T-helper 1 cell treated with Interleukin-12 subunit alpha and Interleukin-12 subunit beta and Interleukin-4 antibody, amounts not matched to agents 30 ng/mL and 1 ng/mL, for 36 hours (primary cell): ENCODE measurements around the gene SUFU. TPM values are rescaled to one million over a fixed set of nuclear protein-coding genes. Genes with fewer than 3 reads are reported as not detected.

Experiments
- intact Hi-C: fragments of 100-400 bp; cut with micrococcal nuclease; formaldehyde crosslinking; loops from one replicate; pipeline ENCODE4 v1.15.1; 2024
- total RNA-seq: library from RNA; stranded (reverse); gene quantifications from 2 replicates; pipeline ENCODE4 v1.2.3, GENCODE V29; 2022

The SUFU gene
- total RNA-seq, 1 donor from 2014 or later, result 12.9 TPM

DNA sequence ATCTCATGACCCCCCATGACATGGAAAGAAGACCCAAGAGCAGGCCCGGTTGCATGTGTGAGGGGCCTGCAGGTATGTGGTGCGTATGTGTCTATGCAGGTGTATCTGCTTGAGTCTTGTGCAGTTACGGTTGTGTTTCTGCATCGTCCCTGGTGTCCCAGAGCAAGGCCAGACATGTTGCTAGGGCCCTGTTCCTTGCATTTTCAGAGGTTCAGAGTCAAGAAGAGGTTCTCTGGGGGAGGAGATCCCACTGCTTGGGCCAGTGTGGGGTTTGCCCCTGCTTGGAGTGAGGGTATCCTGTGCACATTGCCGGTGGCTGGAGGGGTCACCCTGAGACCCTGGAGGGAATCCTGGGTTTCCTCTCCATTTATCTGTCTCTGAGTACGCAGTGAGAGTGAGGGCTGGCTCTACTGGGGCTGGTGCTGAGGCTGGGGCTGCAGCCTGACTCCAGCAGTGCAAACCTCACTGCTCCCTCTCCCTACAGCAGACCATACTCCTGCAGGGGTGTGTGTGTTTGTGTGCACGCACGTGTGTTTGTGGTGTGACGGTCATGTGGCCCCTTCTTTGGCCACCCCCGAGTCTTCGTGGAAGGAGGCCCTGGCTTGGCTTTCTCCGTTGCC is 144.6 kb downstream of the SUFU start:
- intact Hi-C loops, result loop anchor here (5.0 to 10.0 kb wide), 4 partner anchors 206 to 1294 kb away; partner anchors contain the start of genes BORCS7, BTRC, CUEDC2 and NT5C2

GRCh38 chr10:102648889-102649796 is 145.4 kb downstream of the SUFU start:
- intact Hi-C loops, result loop anchor here (5.0 to 10.0 kb wide), 4 partner anchors 206 to 1294 kb away; partner anchors contain the start of genes BORCS7, BTRC, CUEDC2 and NT5C2

DNA sequence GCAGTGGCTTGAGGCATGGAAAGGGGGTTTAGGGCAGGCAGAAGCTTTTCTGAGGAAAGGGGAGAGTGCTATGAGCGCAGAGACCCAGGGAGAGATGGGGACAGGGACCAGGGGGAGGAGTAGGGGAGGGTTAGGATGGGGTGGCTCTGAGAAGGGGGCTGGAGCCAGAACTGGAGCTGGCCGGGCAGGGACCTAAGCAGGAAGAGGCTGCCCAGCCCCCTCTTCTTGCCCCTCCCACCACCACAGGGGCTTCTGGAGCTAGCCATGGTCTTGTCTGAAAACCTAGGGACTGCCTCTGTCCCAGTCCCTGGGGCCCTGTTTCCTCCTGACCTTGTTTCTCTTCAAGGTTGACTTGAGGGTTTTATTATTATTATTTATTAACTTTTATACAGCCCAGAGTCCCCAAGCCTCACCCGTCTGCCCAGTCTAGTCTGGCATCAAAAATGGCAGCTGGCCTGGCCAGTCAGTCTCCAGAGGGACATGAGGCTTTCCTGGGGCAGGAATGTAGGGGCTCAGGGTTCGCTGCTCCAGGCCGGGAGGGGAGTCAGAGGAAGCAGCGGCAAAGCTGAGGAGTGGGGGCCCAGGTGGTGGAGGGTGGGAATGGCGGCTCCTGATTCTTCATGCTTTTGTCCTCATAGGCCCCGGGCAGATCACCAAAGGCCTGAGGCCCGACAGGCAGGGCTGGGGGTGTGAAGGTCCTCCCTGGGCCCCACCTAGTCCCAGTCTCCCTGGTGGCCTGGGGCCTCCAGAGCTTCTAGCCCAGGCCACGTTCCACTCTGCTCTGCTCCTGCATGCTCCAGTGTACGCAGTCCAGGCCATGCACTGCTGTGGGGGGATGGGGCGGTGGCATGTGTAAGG is 146.3 kb downstream of the SUFU start:
- intact Hi-C loops, result loop anchor here (5.0 to 10.0 kb wide), 4 partner anchors 205 to 1295 kb away; partner anchors contain the start of genes BORCS7, BTRC, CUEDC2 and NT5C2

- intact Hi-C loops, result no loop called here
Observed at GRCh38 chr10:102650655-102651454, 147.1 kb downstream of the SUFU start.

DNA sequence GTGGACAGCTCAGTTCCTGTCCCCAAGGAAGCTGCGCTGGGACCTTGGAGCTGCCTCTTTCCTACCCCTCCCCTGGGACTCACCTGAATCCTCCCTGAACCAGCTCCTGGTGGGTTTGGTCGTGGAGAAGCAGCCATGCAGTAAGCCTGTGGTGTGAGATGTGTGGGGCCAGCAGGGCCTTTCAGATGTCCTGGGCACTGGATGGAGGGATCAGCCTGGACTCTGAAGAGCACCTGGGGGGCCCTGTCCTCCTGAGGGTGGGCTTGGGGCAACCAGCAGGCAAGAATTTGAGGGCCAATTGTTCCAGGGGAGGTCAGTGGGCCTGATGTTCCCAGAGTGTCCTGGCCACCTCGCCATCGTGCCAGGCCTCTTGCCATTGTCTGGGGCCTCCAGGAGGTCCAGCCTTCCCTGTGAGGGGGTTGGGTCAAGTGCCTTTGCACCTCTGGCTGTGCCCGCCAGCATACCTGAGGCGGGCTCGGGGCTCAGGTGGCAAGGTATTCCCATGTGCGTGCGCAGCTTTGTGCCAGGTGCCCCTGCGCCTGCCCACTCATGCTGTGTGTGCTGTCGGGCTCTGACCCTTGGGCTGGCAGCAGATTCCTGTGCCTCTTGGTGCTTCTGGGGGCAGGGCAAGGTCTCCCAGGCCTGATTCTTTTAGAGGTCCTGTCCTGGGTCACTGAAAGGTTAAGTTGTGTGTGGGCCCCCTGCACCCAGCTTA is 147.8 kb downstream of the SUFU start:
- intact Hi-C loops, result loop anchor here (1.0 kb wide), 1 partner anchor 10 kb away; no protein-coding TSS in a partner anchor

DNA sequence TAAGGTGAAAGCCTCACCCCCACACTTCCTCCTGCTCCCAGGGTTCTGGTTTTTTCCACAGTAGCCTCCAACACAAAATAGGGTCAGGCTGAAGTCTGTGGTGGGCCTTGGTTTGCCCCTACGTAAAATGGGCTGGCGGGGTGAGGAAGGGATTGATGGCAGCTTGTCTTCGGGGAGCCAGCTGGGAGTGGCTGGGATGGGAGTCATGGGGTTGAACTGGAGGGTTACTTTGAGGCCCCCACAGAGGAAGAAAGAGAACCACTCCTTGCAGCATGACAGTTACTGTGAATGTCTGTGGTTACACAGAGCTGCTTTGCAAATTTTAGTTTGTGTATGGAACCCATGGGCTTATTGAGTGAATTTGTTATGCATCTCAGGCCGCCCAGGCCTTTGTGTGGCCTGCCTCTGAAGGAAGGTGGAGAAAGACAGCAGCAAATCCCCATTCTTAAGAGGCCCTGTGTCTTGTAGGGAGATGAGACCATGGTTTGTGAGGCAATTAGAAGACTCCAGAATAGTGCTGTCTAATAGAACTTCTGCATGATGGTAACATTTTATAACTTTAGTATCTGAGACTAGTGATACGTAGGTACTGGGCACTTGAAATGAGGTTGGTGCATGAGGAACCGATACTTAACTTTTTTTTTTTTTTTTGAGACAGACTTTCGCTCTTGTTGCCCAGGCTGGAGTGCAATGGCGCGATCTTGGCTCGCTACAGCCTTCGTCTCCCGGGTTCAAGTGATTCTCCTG is 148.6 kb downstream of the SUFU start:
- intact Hi-C loops, result loop anchor here (1.0 kb wide), 1 partner anchor 9 kb away; no protein-coding TSS in a partner anchor

DNA sequence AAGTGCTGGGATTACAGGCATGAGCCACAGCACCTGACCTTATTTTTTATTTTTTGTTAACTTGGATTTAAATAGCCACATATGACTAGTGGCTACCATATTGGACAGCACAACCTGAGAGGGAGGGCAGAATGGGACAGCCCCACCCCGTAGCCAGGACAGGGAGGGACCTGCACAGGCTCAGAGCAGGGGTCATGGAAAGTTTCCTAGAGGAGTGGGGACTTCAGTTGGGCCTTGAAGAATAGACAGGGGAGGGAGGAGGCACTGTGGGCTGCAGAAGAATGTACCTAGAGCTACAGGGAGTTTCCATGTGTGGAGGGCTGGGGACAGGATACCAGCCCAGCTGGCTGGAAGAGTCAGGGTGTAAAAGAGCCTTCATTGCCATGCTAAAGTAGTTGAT is 149.3 kb downstream of the SUFU start:
- intact Hi-C loops, result no loop called here

- intact Hi-C loops, result no loop called here
Observed at GRCh38 chr10:102654566-102654965, 150.8 kb downstream of the SUFU start.

- intact Hi-C loops, result no loop called here
Observed at GRCh38 chr10:102654969-102655368, 151.2 kb downstream of the SUFU start.

DNA sequence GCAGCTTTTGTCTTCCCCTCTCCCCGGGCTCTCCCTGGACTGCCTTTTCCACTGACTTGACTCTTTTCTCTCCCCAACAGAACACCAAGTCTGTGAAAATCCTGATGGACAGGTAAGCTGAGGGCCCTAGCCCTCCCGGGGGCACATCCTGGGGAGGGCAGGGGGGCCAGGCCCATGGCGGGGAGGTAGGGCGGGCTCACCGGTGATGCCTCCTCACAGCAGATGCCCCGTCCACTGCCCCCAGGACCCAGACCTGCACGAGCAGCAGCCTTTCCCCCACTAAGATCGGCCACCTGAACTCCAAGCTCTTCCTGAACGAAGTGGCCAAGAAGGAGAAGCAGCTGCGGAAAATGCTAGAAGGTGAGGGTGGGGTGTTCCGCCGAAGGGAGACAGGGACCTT is 152.3 kb downstream of the SUFU start:
- intact Hi-C loops, result no loop called here

- intact Hi-C loops, result no loop called here
Observed at GRCh38 chr10:102656791-102657371, 153.1 kb downstream of the SUFU start.

DNA sequence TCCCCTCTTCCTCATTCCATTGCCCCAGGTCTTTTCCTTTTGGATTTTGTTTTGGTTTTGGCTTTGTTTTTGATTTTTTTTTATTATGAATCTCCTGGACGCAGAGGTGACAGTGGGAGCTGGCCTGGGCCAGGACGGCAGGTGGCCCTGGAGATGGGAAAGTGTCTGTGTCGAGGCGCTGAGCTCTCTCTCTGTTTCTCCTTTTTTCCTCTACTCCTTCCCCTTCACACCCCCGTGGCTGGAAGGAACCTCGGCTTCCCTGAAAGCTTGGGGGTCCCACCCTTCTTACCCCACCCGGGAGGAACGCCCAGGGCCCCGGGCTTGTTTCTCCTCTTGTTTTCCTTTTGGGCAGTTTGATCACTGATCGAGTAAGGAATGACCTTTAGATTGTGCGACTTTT is 153.7 kb downstream of the SUFU start:
- intact Hi-C loops, result no loop called here

DNA sequence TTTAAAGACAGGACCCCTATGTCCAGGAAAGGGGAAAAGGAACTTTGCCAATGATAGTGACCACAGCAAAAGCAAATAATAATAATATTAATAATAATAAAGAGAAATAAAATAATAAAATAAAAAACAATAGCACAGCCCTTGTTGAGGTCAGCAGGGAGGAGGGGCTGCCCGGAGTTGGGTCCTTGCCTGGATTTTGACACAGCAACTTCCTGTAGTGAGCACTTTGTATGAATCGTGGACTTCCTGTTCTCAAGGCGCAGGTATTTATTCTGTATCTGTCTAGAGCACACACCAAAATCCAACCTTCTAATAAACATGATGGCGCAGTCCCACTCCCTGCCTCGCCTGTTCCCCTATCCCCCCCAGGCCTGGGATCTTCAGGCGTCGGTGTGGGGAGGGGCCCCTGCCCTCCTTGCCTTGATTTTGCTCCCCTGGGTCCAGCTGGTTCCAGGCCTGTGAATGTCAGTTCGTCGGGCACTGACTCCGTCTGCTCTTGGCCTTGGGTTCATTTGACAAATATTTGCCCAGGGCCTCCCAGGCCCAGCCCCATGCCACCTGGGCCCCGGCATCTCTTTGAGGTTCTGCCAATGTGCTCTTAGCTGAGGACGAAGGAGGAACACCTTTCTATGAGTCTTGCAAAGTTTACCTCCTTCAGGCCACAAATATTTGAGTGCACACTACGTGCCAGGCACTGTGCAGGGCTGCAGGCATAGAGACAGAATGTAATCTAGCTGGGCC is 154.4 kb downstream of the SUFU start:
- intact Hi-C loops, result no loop called here

DNA sequence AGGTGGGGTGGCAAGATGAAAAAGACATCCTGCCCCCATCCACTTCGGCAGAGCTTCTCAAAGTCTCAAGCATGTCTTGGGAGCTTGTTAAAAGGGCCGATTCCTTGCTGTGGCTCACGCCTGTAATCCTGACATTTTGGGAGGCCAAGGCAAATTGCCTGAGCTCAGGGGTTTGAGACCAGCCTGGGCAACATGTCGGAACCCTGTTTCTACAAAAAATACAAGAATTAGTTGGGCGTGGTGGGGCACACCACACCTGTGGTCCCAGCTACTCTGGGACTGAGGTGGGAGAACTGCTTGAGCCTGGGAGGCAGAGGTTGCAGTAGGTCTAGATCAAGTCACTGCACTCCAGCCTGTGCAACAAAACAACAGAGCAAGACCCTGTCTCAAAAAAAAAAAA is 155.0 kb downstream of the SUFU start:
- intact Hi-C loops, result no loop called here

DNA sequence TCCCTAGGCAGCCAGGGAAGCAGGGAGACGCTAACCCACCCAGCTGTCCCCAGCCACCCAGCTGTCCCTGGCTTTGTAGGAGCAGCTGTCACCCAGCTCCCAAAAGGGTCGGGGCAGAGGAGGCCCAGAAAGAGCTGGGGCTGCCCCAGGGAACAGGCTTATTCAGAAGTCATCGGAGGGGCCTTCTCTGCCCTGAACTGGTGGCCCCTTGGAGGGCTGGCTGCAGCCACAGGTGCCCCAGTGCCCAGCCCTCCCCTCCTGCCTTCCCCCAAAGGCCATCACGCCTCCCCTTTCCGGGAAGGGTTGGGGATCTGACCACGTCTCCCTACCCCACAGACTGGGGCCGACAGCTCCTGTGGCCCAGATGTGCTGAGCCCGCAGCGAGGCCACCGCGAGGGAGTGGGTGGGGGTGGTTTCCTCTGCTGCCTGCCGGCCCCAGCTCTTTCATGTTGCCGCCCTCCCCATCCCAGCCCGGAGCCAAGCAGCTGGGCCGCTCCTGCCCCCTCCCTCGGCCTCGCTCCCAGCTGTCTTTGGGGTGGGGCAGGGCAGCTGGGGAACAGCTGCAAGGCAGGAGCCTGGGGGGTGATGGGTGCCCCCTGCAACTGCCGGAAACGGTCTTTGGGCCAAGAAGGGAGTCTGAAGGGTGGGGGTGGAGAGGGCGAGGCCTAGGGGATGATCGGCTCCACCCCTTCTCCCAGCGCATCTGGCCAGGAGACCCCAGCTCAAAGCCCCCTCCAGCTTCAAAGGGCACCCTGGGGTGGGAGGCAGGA is 157.3 kb downstream of the SUFU start:
- intact Hi-C loops, result loop anchor here (1.0 kb wide), 3 partner anchors 9 to 15 kb away; no protein-coding TSS in a partner anchor

- intact Hi-C loops, result loop anchor here (1.0 kb wide), 3 partner anchors 9 to 15 kb away; no protein-coding TSS in a partner anchor
Observed at GRCh38 chr10:102661658-102662028, 157.9 kb downstream of the SUFU start.

- intact Hi-C loops, result no loop called here
Observed at GRCh38 chr10:102665904-102666509, 162.2 kb downstream of the SUFU start.
